Measurements from ENCODE around the gene RASA1. TPM values are rescaled to one million over a fixed set of nuclear protein-coding genes. Genes with fewer than 3 reads are reported as not detected.

Gene RASA1
- total and polyA plus RNA-seq, 2 experiments from 2014 or later = 32.1 to 67.8 TPM

DNA sequence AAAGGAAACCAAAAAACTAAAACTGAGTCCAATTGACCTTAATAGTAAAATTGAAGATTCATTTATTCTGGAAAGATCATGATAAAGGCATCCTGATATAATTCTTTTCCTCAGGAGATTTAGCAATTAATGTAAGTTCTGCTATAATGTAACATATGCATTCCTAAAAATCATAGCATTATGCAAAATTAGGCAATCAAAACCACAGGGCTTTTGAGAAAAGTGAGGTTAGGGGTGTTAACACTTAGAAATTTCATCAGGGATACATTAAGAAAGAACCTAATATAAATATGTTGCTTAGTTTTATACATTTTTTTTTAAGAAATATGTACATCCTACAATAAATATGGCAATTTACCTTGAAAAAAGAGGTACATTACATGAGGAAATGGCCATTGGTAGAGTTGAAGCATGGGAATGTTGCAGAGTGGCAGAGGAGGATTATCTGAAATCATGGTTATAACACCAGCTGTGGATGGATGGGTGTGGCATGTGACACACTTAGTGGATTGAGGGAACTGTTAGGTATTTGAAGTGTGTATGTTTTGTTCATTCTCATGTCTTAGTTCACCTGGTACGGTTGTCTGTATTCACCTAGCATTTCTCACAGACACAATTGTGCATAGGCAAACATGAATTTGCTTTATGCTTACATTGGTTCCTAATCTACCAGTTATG is 94.0 kb downstream of the RASA1 start:
- H3F3A ChIP-seq (ENCODE audit: insufficient read depth) = peaks cover 63% of the 10 kb centered on the region
- H3K27ac ChIP-seq = peak overlapping the region; percentile 47
- H3K79me2 ChIP-seq (ENCODE audit: insufficient read depth) = peaks cover 44% of the 10 kb centered on the region
- TF ChIP-seq EZH2phosphoT487 (IDR thresholded peaks at IDR 0.05; ENCODE audit: insufficient read depth, low read depth) (no peak), EZH2 (IDR thresholded peaks at IDR 0.05; ENCODE audit: insufficient read depth, poor library complexity, severe bottlenecking) (no peak)
- peak; percentile 26 for DNase-seq
- H3K27me3 ChIP-seq (replicated peaks; ENCODE audit: insufficient read depth) = no peaks in the 10 kb centered on the region
- peaks cover 13% of the 10 kb centered on the region for H3K4me1 ChIP-seq (ENCODE audit: insufficient read depth)
- H3K4me2 ChIP-seq (ENCODE audit: unreplicated experiment) = no peak overlapping the region
- WGBS, 2 experiments (ENCODE audit: low coverage in 1 of 2, low lambda C conversion rate in 2 of 2, missing lambda C conversion rate in 2 of 2) = 97 to 100% methylated on average over 1 of the region's 1 CpG
- 0 out of 2 replicates have a peak overlapping the region, but pooled peaks have one; percentile 19 for H3K9ac ChIP-seq
- H3K9me2 ChIP-seq (ENCODE audit: insufficient read depth) = no peaks in the 10 kb centered on the region
- no peak overlapping the region for H3K4me3 ChIP-seq
- no peak overlapping the region for H2AFZ ChIP-seq
- no peaks in the 10 kb centered on the region for H4K20me1 ChIP-seq (ENCODE audit: insufficient read depth)
- peaks cover 73% of the 10 kb centered on the region for H3K36me3 ChIP-seq (ENCODE audit: low read depth)
- no peaks in the 10 kb centered on the region for H3K9me3 ChIP-seq (ENCODE audit: low read depth)
- in situ Hi-C loops (cut with MboI) = no loop called here

DNA sequence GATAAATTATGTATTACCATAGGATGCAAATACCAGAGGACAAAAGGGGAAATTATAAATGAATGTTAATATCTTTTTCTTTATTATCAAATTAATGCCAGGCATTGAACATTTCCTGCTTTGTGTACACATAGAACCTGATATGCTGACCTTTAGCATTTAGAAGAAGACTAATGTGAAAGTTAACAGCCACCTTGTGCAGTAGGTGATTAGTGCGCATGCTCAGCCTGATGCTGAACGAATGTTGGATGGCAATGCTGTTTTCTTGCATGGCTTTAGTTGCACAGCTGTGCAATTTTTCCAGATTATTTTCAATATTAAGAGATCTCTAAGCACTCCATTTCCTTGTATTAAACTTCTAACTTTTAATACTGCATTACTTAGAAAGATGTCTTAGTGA is 99.6 kb downstream of the RASA1 start:
- Histone ChIP-seq H3K9ac (no peak overlapping the region), H3K9me2 (ENCODE audit: insufficient read depth) (no peaks in the 10 kb centered on the region), H3K9me3 (ENCODE audit: low read depth) (no peaks in the 10 kb centered on the region), H3K4me2 (ENCODE audit: unreplicated experiment) (no peak overlapping the region), H3K4me3 (no peak overlapping the region), H3K36me3 (ENCODE audit: low read depth) (peaks cover 71% of the 10 kb centered on the region), H3K79me2 (ENCODE audit: insufficient read depth) (peaks cover 50% of the 10 kb centered on the region), H2AFZ (no peak overlapping the region), H3F3A (ENCODE audit: insufficient read depth) (peaks cover 63% of the 10 kb centered on the region), H3K4me1 (ENCODE audit: insufficient read depth) (no peaks in the 10 kb centered on the region), H4K20me1 (ENCODE audit: insufficient read depth) (no peaks in the 10 kb centered on the region), H3K27me3 (replicated peaks; ENCODE audit: insufficient read depth) (no peaks in the 10 kb centered on the region), H3K27ac (no peak overlapping the region)
- in situ Hi-C loops (cut with MboI) = no loop called here
- 91 to 94% methylated on average over 2 of the region's 2 CpGs for WGBS, 2 experiments (ENCODE audit: low coverage in 1 of 2, low lambda C conversion rate in 2 of 2, missing lambda C conversion rate in 2 of 2)
- no peak for DNase-seq
- TF ChIP-seq EZH2 (IDR thresholded peaks at IDR 0.05; ENCODE audit: insufficient read depth, poor library complexity, severe bottlenecking) = no peak
- no peak for TF ChIP-seq EZH2phosphoT487 (IDR thresholded peaks at IDR 0.05; ENCODE audit: insufficient read depth, low read depth)

DNA sequence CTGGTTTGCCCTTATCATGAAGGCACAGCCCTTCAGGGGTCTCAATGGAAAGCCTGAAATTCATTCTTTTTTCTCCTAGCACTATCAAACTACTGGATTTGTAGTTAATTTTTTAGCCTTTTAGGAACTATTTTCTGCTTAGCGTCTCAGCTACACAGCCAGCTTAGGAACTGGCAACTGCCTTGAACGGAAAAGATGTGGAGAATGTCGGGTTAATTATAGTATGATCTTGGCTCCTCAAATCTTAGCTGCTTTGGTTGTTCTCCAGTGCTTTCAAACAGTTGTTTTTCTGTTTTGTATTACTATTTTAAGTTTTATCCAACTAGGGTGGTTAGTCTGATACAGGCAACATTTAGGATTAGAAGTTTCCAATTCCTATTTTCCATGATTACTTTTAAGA is 100.9 kb downstream of the RASA1 start:
- no peak overlapping the region for H3K27ac ChIP-seq
- 60 to 66% methylated on average over 3 of the region's 3 CpGs for WGBS, 2 experiments (ENCODE audit: low coverage in 1 of 2, low lambda C conversion rate in 2 of 2, missing lambda C conversion rate in 2 of 2)
- H3K9ac ChIP-seq = no peak overlapping the region
- in situ Hi-C loops (cut with MboI) = no loop called here
- peaks cover 62% of the 10 kb centered on the region for H3F3A ChIP-seq (ENCODE audit: insufficient read depth)
- H3K27me3 ChIP-seq (replicated peaks; ENCODE audit: insufficient read depth) = no peaks in the 10 kb centered on the region
- no peak overlapping the region for H2AFZ ChIP-seq
- no peak overlapping the region for H3K4me3 ChIP-seq
- peaks cover 71% of the 10 kb centered on the region for H3K36me3 ChIP-seq (ENCODE audit: low read depth)
- no peak for TF ChIP-seq EZH2 (IDR thresholded peaks at IDR 0.05; ENCODE audit: insufficient read depth, poor library complexity, severe bottlenecking)
- no peak for TF ChIP-seq EZH2phosphoT487 (IDR thresholded peaks at IDR 0.05; ENCODE audit: insufficient read depth, low read depth)
- H3K4me2 ChIP-seq (ENCODE audit: unreplicated experiment) = no peak overlapping the region
- H3K9me3 ChIP-seq (ENCODE audit: low read depth) = no peaks in the 10 kb centered on the region
- H3K79me2 ChIP-seq (ENCODE audit: insufficient read depth) = peaks cover 39% of the 10 kb centered on the region
- no peaks in the 10 kb centered on the region for H3K4me1 ChIP-seq (ENCODE audit: insufficient read depth)
- no peaks in the 10 kb centered on the region for H3K9me2 ChIP-seq (ENCODE audit: insufficient read depth)
- no peaks in the 10 kb centered on the region for H4K20me1 ChIP-seq (ENCODE audit: insufficient read depth)
- no peak for DNase-seq

DNA sequence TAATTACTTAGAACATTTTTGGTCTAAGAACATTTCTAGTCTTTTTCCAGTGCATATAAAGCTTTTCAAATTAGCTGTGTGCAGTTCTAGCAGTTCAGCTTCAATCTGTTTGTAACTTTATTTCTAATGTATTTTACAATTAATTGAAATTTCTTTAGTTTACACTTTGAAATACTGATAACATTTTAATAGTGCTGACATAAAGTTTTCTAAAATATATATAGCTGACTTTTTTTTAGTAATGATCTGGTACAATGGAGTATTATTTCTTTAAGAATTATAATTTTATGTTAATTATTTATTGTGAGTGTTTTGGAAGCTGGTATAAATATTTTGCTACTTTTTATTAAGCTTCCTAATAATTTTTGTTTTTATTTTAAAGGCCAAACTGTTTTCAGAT is 101.7 kb downstream of the RASA1 start:
- Histone ChIP-seq H3K4me3 (no peak overlapping the region), H2AFZ (no peak overlapping the region), H3K36me3 (ENCODE audit: low read depth) (peaks cover 67% of the 10 kb centered on the region), H3K27me3 (replicated peaks; ENCODE audit: insufficient read depth) (no peaks in the 10 kb centered on the region), H3K9me2 (ENCODE audit: insufficient read depth) (no peaks in the 10 kb centered on the region), H4K20me1 (ENCODE audit: insufficient read depth) (no peaks in the 10 kb centered on the region), H3K9me3 (ENCODE audit: low read depth) (no peaks in the 10 kb centered on the region), H3K4me2 (ENCODE audit: unreplicated experiment) (no peak overlapping the region), H3K4me1 (ENCODE audit: insufficient read depth) (no peaks in the 10 kb centered on the region), H3K9ac (no peak overlapping the region), H3K79me2 (ENCODE audit: insufficient read depth) (peaks cover 38% of the 10 kb centered on the region), H3K27ac (no peak overlapping the region), H3F3A (ENCODE audit: insufficient read depth) (peaks cover 56% of the 10 kb centered on the region)
- in situ Hi-C loops (cut with MboI) = no loop called here
- DNase-seq = no peak
- no peak for TF ChIP-seq EZH2phosphoT487 (IDR thresholded peaks at IDR 0.05; ENCODE audit: insufficient read depth, low read depth)
- no peak for TF ChIP-seq EZH2 (IDR thresholded peaks at IDR 0.05; ENCODE audit: insufficient read depth, poor library complexity, severe bottlenecking)
